Epithelial cell of prostate (primary cell): ENCODE data around the gene PAOX.
"Not testable (repeated sequence)": the region's sequence is repeated elsewhere in the genome, so short reads cannot be mapped to it uniquely, and the experiment has no call there.

ENCODE experiments used
- DNase-seq: peaks from one replicate; pipeline ENCODE4 v3.0.0-alpha.2; 2011; ENCODE audit warnings: low read depth, low spot score
- H3K27ac ChIP-seq: fragments of 450-650 bp; 2 replicates; pipeline ENCODE4 v1.5.1; 2017; ENCODE audit warnings: mild to moderate bottlenecking

Gene PAOX

GRCh38 chr10:133400624-133401424 lies 21.8 kb downstream of the PAOX start:
- DNase-seq, result no peak
- H3K27ac ChIP-seq, result no peak overlapping the region

GRCh38 chr10:133401500-133401899 lies 22.4 kb downstream of the PAOX start:
- no peak overlapping the region for H3K27ac ChIP-seq
- DNase-seq, result no peak

- DNase-seq, result no peak
- H3K27ac ChIP-seq, result no peak overlapping the region
These were observed 23.1 kb downstream of the PAOX start for GRCh38 chr10:133401981-133402725.

- no peak for DNase-seq
- H3K27ac ChIP-seq, result no peak overlapping the region
These were observed 24.3 kb downstream of the PAOX start for GRCh38 chr10:133403359-133403758.

- no peak overlapping the region for H3K27ac ChIP-seq
- no peak for DNase-seq
These were observed 24.7 kb downstream of the PAOX start for GRCh38 chr10:133403784-133404183.

- no peak for DNase-seq
- H3K27ac ChIP-seq, result no peak overlapping the region
These were observed 26.2 kb downstream of the PAOX start for GRCh38 chr10:133405272-133405671.

GRCh38 chr10:133405844-133406527 lies 26.9 kb downstream of the PAOX start:
- no peak for DNase-seq
- H3K27ac ChIP-seq, result no peak overlapping the region

- no peak overlapping the region for H3K27ac ChIP-seq
- no peak for DNase-seq
These were observed 32.7 kb downstream of the PAOX start for GRCh38 chr10:133411523-133412380.

- H3K27ac ChIP-seq, result no peak overlapping the region
- no peak for DNase-seq
These were observed 33.3 kb downstream of the PAOX start for GRCh38 chr10:133412381-133412711.

GRCh38 chr10:133414401-133414800 lies 35.3 kb downstream of the PAOX start:
- not testable (repeated sequence) for H3K27ac ChIP-seq, DNase-seq

GRCh38 chr10:133415752-133416151 lies 36.7 kb downstream of the PAOX start:
- DNase-seq, result no peak

GRCh38 chr10:133418289-133418993 lies 39.4 kb downstream of the PAOX start:
- DNase-seq, result no peak
- H3K27ac ChIP-seq, result no peak overlapping the region

More at GRCh38 chr10:133415752-133416151, 36.7 kb downstream of the PAOX start:
- H3K27ac ChIP-seq, result no peak overlapping the region

GRCh38 chr10:133419211-133419950 lies 40.3 kb downstream of the PAOX start:
- H3K27ac ChIP-seq, result no peak overlapping the region
- no peak for DNase-seq

- H3K27ac ChIP-seq, result no peak overlapping the region
- no peak for DNase-seq
These were observed 41.0 kb downstream of the PAOX start for GRCh38 chr10:133420028-133420427.

GRCh38 chr10:133420579-133420978 lies 41.5 kb downstream of the PAOX start:
- no peak overlapping the region for H3K27ac ChIP-seq
- no peak for DNase-seq

- no peak for DNase-seq
- H3K27ac ChIP-seq, result no peak overlapping the region
These were observed 42.5 kb downstream of the PAOX start for GRCh38 chr10:133421336-133422222.

- H3K27ac ChIP-seq, result no peak overlapping the region
- DNase-seq, result no peak
These were observed 43.3 kb downstream of the PAOX start for GRCh38 chr10:133422223-133422806.
